Erythroblast (primary cell): ENCODE data around the gene RAB20.
"Not testable (repeated sequence)": the region's sequence is repeated elsewhere in the genome, so short reads cannot be mapped to it uniquely, and the experiment has no call there.

ENCODE experiments used
- DNase-seq, 2 experiments: peaks; one replicate each; lab custom pipeline; 2025; lab: John Stamatoyannopoulos, UW
- GATA1 ChIP-seq: IDR thresholded peaks from 2 replicates; pipeline ENCODE4 v1.6.1; 2011; ENCODE audit warnings: low read depth, mild to moderate bottlenecking, control low read depth, low read length, moderate library complexity
- POLR2A ChIP-seq: IDR thresholded peaks from 2 replicates; pipeline ENCODE4 v1.6.1; 2011; ENCODE audit warnings: mild to moderate bottlenecking, low read length

Gene RAB20

DNA sequence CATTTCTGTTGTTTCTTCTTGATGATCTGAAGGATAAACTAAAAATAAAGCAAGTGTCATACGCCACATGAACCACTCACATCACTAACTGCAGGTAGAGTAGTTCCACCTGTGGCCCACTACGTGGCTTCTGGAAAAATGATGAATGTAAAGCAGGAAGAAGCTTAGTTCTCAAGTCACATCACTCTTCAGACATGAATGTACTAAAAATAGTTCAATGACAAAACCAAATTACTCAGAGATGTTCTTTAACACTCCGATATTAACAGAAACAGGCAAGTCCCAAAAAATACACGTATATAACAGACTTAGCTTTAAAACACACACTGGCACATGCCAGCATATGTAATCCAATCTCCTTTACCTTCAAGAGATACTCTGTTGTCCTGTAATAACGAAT, 21.6 kb downstream of the RAB20 start:
- TF ChIP-seq POLR2A (no peak), GATA1 (no peak)

DNA sequence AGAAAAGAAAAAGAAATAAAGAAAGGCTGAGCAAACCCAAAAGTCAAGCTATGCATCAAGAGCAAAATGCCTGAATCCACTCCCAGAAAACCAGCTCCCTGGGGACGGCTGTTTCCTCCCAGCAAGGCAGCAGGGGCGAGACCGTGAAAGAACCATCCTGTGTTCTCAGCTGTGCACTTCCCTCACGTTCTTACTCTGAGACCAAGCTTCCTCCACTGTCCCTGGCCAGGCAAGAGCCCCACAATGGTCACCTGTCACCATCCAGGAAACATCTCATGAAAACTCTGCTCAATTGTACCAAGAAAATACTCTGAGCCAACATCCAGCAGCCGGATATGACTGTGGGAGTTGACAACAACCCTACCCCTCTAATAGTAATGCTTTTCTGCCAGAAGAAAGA, 22.9 kb downstream of the RAB20 start:
- no peak for DNase-seq

More for the DNA sequence above, 21.6 kb downstream of the RAB20 start:
- DNase-seq: no peak

DNA sequence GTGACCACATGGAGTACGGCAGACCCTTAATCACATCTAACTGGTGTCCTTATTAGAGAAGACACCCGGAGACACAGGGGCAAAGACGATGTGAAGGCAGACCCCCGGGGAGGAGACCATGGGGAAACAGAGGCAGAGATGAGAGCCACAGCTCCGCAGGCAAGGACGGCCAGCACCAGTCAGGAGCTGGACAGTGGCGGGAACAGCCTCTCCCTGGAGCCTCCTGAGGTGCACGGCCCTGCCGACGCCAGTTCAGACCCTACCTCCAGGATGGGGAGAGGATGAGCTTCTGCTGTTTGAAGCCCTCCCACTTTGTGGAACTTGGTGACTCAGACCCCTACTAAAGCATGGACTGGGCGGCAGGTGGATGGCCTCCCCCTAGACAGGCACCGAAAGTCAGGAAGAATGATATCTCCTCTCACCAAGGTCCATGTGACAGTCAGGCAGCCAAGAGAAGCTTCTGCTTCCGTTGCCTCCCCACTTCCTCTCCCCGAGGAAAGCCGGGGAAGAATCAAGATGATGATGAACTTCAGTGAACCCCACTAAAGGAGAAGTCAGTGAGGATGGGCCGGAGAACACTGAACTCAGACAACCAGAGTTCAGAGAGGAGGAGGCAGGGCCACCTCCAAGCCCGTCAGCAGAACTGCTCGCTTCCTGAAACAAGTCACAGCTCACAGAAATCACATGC, 25.4 kb downstream of the RAB20 start:
- no peak for TF ChIP-seq GATA1
- no peak for TF ChIP-seq POLR2A
- no peak for DNase-seq

More for the DNA sequence above, 22.9 kb downstream of the RAB20 start:
- TF ChIP-seq POLR2A (no peak), GATA1 (no peak)

DNA sequence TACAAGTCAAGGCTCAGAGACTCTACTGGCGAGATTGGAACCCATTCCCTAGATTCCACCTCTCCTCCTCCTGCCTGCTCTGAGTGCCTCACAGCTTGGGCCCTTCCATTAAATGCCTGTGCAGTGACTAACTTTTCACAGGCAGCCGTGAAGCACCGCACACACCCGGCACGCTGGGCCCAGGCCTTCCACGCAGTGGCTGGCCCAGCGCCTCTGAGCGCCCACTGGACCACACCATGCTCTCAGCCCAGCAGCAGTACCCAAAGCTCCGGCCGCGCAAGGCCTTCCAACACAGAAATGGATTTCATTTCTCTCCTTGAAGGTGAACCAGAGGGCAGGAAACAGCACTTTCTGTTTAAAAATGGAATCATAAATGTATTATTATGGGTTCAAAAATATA, 26.0 kb downstream of the RAB20 start:
- TF ChIP-seq GATA1: no peak
- TF ChIP-seq POLR2A: no peak
- DNase-seq: no peak

DNA sequence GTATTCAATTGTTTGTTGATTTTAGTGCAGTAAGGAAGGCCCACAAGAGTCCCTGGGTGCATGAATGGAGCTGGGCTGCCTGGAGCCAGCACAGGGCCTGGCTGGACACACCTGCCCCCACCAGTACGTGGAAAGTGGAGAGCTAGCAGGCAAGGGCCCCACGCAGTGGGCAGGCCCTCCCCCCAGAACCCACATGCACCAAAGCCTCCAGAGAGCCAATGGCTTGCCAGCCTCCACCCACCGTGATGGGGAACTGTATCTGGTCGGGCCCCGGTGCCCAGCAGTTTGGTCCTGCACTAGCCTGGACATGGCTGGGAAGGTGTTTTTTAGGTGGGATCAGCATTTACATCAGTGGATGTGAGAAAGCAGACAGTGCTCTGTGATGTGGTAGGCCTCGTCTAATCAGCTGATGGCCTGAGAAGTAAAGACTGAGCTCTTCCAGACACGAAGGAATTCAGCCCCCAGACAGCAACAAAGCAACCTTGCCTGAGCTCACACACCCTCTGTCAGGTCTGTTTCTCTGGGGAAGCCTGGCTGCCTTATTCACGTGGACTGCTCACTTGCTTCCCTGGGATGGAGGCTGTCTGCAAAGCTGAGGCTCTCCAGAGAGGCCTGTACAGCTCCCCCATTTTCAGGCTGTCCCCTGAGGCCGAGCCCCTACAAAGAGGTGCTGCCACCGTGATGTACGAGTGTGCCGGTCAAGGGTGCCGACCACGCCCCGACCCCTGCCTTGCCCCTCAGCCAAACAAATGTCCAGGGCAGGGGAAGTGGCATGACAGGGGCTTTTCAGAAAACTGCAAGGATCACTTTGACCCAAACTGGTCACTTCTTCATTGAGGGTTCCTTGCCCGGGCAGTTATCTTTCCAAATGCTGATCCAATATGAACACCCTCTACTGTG, 27.5 kb downstream of the RAB20 start:
- TF ChIP-seq GATA1 (no peak), POLR2A (no peak)
- no peak for DNase-seq

DNA sequence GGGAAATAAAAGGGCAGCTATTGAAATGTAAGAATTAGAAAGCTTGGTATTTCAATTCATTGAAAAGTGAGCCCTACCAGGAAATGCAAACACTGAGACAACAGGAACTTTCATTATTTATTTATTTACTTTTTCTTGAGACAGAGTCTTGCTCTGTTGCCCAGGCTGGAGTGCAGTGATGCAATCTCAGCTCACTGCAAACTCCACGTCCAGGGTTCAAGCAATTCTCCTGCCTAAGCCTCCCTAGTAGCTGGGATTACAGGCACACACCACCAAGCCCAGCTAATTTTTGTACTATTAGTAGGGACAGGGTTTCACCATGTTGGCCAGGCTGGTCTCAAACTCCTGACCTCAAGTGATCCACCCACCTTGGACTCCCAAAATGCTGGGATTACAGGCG, 29.3 kb downstream of the RAB20 start:
- not testable (repeated sequence) for DNase-seq

DNA sequence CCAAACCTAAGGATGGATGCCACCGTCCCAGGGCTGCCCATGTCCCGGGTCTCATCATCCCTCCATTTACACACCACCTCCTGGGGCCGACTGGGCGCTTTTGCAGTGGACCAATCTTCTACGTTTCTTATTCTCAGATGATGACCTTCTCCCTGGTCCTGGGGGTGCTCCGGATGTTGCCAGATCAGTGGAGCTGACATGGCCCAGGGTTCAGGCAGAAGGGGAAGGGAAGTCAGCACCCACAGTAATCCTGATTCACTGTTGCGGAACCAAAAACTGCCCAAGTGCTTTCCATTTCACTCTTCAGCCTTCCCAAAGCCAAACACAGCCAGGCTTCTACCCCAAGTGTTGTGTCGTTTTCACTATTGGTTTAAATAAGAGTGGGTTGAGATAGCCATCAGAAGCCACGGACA, 29.8 kb downstream of the RAB20 start:
- no peak for TF ChIP-seq POLR2A
- no peak for TF ChIP-seq GATA1
- no peak for DNase-seq

DNA sequence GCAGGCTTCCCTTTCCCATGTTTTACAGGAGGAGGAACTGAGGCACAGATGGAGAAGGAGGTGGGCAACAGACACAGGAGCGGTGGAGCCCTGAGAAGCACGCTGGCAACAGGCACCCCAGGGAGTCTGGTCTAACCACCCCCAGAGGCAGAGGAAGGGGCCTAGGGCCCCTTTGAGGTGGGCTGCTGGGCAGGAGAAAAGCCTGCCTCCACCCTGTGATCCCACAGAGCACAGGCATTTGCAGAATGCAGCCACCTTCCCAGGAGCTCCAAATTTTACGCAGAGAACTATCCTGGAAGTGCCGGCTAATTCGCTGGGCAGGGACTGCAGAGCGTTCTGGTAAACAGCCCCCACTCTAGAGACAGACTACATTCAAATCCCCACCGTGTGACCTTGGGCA, 30.4 kb downstream of the RAB20 start:
- DNase-seq: no peak
- no peak for TF ChIP-seq POLR2A
- TF ChIP-seq GATA1: no peak

DNA sequence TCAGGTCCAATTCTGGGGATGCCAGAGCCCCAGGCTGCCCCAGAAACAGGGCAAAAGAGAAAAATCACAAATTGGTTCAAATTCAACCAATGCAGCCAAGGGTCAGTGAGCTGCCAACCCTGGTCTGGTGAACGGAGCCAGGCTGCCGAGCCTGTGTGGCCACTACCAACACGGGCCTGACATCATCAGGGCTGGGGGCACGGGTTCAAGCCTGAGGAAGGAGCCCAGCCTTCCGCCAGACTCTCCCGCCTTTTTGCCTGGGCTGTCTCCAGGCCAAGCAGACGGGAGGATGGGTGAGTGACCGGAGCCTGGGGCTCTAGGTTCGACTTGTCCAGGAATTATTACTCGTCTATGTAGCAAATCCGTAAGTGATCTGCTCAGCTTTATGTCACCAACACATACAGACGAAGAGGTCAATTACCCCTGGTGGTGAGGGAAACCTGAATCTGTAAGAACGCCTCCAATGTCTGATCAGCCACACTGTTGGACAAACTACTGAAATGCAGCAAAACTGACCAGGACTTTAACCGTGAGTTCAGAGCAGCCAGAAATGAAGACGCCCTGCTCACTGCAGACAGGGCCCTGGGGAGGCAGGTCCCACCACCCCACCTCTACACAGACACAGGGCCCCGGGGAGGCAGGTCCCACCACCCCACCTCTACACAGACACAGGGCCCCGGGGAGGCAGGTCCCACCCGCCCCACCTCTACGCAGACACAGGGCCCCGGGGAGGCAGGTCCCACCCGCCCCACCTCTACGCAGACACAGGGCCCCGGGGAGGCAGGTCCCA, 31.8 kb downstream of the RAB20 start:
- DNase-seq: no peak
- TF ChIP-seq POLR2A (no peak), GATA1 (no peak)

DNA sequence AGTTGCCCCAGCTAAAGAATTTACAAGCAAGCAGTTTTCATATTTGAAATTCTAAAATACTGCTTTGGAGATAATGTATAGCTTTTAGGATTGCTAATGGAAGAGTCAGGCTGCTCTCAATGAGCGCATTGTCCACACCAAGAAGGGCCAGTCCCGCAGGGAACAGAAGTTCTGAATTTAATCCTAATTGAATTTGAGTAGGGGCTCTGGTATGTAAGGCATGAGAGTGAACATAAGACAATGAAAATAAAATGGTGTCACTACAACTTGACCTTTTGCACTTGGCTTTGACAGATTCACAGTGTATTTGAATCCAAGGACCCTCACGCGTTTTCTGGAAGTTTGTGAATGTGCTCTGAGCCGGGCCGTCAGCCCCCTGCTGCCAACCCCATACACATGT, 32.6 kb downstream of the RAB20 start:
- TF ChIP-seq POLR2A (no peak), GATA1 (no peak)
- DNase-seq: no peak

DNA sequence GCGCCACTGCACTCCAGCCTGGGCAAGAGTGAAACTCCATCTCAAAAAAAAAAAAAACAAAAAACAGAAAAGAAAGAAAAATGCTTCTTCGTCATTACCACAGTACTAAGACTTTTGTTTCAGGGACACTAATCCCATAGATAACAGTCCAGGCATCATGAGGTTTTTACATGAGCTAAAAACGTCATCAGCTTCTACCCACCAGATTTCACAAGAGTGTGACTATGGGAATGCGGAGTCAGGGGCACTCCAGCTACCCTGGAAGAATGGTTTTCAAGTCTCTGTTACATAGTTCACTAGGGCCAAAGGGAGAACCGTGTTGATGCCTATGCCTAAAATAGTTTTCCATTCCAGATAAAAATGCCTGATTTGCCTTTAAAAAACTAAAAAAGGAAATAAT, 33.2 kb downstream of the RAB20 start:
- TF ChIP-seq GATA1 (no peak), POLR2A (no peak)
- DNase-seq: no peak

DNA sequence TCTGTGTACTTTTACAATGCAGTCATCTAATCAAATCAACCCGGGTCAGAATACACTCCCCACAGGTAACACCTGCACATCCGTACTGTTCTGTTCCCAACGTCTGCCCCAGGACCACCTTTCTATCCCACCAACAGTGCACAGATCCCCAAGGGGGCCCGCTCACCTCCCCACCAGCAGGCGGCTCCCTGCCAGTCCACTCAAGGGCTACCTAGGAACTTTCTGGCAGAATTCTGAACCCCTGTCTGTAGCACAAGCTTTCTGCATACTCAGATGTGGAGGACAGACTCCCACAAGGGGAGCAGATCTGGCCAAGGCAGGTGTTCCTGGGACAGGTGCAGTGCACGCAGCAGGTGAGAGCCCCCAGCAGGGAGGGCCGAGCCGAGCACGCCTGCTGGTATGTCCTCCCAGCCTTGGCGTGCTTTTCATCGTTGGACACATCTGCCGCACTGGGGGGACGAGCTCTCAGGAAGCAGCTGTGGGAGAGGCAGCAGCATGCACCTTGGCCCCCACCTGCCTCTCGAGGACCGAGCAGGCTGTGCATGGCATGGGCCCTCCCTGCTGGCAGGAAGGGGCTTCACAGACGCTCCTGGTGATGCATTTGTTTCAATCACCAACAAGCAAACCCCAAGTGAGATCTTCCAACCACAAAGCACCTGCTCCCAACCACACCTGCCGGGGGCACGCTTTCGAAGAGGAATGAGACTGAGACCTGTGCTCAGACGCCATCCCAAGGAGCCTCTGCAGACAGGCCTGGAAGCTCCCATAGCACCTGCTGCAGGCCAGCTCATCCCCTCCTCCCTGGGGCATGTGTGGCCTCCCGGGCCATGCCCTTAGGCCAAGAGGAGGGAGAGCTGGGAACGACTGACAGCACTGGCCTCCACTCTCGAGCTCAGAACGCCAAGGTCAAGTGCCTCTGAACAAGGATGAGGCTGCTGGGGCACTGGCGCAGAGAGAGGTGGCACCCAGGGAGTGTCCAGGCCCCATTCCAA, 35.9 kb downstream of the RAB20 start:
- TF ChIP-seq POLR2A (no peak), GATA1 (no peak)
- DNase-seq: no peak
